Measurements from ENCODE around the gene TRAF7.

TRAF7 gene

GRCh38 chr16:2188395-2188794 lies 32.8 kb downstream of the TRAF7 start:
- Histone ChIP-seq H3K27ac (ENCODE audit: low read depth, low read length, poor library complexity, severe bottlenecking) (no peak overlapping the region), H3F3A (ENCODE audit: insufficient read depth, low read length) (no peaks in the 10 kb centered on the region)
- TF ChIP-seq CTCF (IDR thresholded peaks at IDR 0.05; ENCODE audit: low read length) (no peak), EZH2 (IDR thresholded peaks at IDR 0.05; ENCODE audit: borderline replicate concordance, low read length) (no peak)

GRCh38 chr16:2189252-2189893 lies 33.8 kb downstream of the TRAF7 start:
- TF ChIP-seq EZH2 (IDR thresholded peaks at IDR 0.05; ENCODE audit: borderline replicate concordance, low read length) (no peak), CTCF (IDR thresholded peaks at IDR 0.05; ENCODE audit: low read length) (no peak)
- no peaks in the 10 kb centered on the region for H3K9me2 ChIP-seq (ENCODE audit: low read depth, low read length)
- H3K4me2 ChIP-seq (ENCODE audit: low read length): no peak overlapping the region
- no peaks in the 10 kb centered on the region for H4K20me1 ChIP-seq (ENCODE audit: insufficient read depth, low read length)
- H3K79me2 ChIP-seq (ENCODE audit: insufficient read depth, low read length): no peaks in the 10 kb centered on the region
- no peaks in the 10 kb centered on the region for H3F3A ChIP-seq (ENCODE audit: insufficient read depth, low read length)
- H3K4me1 ChIP-seq (ENCODE audit: insufficient read depth, low read length, severe bottlenecking): no peaks in the 10 kb centered on the region
- H3K9me3 ChIP-seq (ENCODE audit: low read length): no peaks in the 10 kb centered on the region
- H3K27ac ChIP-seq (ENCODE audit: low read depth, low read length, poor library complexity, severe bottlenecking): no peak overlapping the region
- no peak overlapping the region for H3K9ac ChIP-seq (ENCODE audit: low read length)
- no peak overlapping the region for H2AFZ ChIP-seq (ENCODE audit: low read length)
- H3K4me3 ChIP-seq (ENCODE audit: low read depth, low read length, poor library complexity, severe bottlenecking): no peak overlapping the region
- H3K36me3 ChIP-seq (ENCODE audit: insufficient read depth, low read length): no peaks in the 10 kb centered on the region
- peaks cover 18% of the 10 kb centered on the region; the same call in 1 of the 2 replicates for H3K27me3 ChIP-seq (ENCODE audit: insufficient read depth, low read length)

More at GRCh38 chr16:2188395-2188794, 32.8 kb downstream of the TRAF7 start:
- Histone ChIP-seq H3K36me3 (ENCODE audit: insufficient read depth, low read length) (no peaks in the 10 kb centered on the region), H3K4me1 (ENCODE audit: insufficient read depth, low read length, severe bottlenecking) (no peaks in the 10 kb centered on the region), H3K4me3 (ENCODE audit: low read depth, low read length, poor library complexity, severe bottlenecking) (no peak overlapping the region), H3K9me3 (ENCODE audit: low read length) (no peaks in the 10 kb centered on the region), H3K4me2 (ENCODE audit: low read length) (no peak overlapping the region), H3K9me2 (ENCODE audit: low read depth, low read length) (no peaks in the 10 kb centered on the region), H3K79me2 (ENCODE audit: insufficient read depth, low read length) (no peaks in the 10 kb centered on the region), H4K20me1 (ENCODE audit: insufficient read depth, low read length) (no peaks in the 10 kb centered on the region), H2AFZ (ENCODE audit: low read length) (no peak overlapping the region), H3K27me3 (ENCODE audit: insufficient read depth, low read length) (peaks cover 18% of the 10 kb centered on the region; the same call in 1 of the 2 replicates), H3K9ac (ENCODE audit: low read length) (no peak overlapping the region)

GRCh38 chr16:2190002-2190658 lies 34.5 kb downstream of the TRAF7 start:
- no peaks in the 10 kb centered on the region for H3F3A ChIP-seq (ENCODE audit: insufficient read depth, low read length)
- TF ChIP-seq EZH2 (IDR thresholded peaks at IDR 0.05; ENCODE audit: borderline replicate concordance, low read length) (no peak), CTCF (IDR thresholded peaks at IDR 0.05; ENCODE audit: low read length) (no peak)
- no peak overlapping the region for H3K27ac ChIP-seq (ENCODE audit: low read depth, low read length, poor library complexity, severe bottlenecking)
- no peak overlapping the region for H3K9ac ChIP-seq (ENCODE audit: low read length)
- no peaks in the 10 kb centered on the region for H3K36me3 ChIP-seq (ENCODE audit: insufficient read depth, low read length)
- H3K4me3 ChIP-seq (ENCODE audit: low read depth, low read length, poor library complexity, severe bottlenecking): no peak overlapping the region
- no peak overlapping the region for H3K4me2 ChIP-seq (ENCODE audit: low read length)
- no peaks in the 10 kb centered on the region for H3K4me1 ChIP-seq (ENCODE audit: insufficient read depth, low read length, severe bottlenecking)
- no peaks in the 10 kb centered on the region for H3K9me2 ChIP-seq (ENCODE audit: low read depth, low read length)
- no peak overlapping the region for H2AFZ ChIP-seq (ENCODE audit: low read length)
- H4K20me1 ChIP-seq (ENCODE audit: insufficient read depth, low read length): no peaks in the 10 kb centered on the region
- H3K9me3 ChIP-seq (ENCODE audit: low read length): no peaks in the 10 kb centered on the region
- peaks cover 21% of the 10 kb centered on the region; the same call in 1 of the 2 replicates for H3K27me3 ChIP-seq (ENCODE audit: insufficient read depth, low read length)
- H3K79me2 ChIP-seq (ENCODE audit: insufficient read depth, low read length): no peaks in the 10 kb centered on the region
